ENCODE measurements around the gene SLC4A1.
"Not testable (repeated sequence)": the region's sequence is repeated elsewhere in the genome, so short reads cannot be mapped to it uniquely, and the experiment has no call there.

SLC4A1 gene

DNA sequence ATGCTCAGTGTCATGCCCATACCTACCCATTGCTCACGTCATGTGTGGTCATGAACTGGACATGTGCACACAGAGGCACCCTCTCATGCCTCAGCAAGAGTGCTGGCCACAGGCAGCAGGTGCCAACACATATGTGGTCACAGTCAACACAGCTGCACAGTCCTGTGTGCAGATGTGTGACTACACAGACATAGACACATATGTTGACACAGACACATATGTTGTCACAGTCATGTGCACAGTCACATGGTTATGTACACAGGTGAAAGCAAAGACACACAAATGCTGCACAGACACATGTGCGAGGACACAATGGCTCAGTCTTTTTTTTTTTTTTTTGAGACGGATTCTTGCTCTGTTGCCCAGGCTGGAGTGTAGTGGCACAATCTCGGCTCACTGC is 11.3 kb downstream of the SLC4A1 start:
- DNase-seq = no peak

GRCh38 chr17:44255915-44256314 is 12.0 kb downstream of the SLC4A1 start:
- DNase-seq = no peak

DNA sequence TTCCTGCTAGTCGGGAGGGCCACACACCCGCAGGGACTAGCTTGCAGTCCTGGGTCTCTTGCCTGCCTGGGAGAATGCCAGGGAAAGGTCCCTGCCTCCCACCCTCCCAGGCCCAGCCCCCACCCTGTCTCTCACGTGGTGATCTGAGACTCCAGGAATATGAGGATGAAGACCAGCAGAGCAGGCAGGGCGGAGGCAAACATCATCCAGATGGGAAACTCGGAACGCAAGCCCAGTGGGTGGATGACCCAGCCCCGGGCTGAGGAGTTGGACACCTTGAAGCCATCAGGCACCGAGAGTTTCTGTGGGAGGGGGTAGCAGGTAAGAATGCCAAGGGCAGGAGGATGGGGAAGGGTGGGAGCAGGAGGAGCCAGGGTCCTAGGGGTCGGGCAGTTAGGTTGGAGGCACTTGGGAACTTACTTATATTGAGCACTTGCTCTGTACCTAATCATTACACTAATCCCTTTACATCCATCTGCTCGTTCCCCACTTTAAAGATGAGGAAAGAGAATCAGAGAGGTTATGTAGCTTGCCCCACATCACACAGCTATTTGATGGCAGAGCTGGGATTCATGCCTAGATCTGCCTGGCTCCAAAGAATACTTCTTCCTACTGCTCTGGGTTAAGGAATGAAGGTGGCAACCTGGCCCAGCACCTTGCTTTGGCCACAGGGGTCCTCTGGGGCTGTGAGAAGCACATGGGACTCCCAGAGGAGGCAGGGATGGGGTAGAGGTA is 13.4 kb downstream of the SLC4A1 start:
- no peak for DNase-seq

DNA sequence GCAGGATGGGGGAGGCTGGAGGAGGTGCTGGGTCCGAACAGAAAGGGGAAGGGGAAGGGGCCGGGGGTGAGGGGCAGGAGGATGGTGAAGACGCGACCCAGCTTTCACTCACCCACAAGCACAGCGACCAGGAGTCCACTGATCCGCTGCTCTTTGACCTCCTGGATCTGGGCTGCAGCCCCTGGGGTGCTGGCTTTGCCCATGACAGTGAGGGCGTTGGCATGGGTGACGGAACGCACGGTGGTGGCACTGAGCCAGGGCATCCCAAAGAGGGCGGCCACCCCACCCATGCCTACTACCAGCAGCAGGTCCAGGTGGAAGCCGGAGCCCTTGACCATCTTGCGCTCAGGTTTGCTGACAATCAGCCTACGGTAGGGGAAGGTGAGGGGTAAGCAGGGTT is 14.9 kb downstream of the SLC4A1 start:
- no peak for DNase-seq

DNA sequence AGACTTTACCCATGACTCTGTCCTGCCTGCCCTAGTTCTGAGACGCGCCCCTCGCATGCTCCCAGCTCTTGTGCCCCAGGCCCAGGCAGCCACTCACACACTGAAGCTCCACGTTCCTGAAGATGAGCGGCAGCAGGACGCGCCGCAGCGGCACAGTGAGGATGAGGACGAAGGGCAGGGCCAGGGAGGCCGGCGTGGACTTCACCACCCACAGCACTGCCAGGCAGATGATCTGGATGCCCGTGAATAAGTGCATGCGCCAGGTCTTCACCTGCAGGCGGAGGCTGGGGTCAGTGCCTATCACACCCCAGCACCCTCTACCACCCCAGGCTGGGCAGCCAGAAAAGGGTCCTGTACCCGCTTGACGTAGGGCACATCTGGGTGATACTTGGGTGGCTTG is 16.9 kb downstream of the SLC4A1 start:
- no peak for DNase-seq

DNA sequence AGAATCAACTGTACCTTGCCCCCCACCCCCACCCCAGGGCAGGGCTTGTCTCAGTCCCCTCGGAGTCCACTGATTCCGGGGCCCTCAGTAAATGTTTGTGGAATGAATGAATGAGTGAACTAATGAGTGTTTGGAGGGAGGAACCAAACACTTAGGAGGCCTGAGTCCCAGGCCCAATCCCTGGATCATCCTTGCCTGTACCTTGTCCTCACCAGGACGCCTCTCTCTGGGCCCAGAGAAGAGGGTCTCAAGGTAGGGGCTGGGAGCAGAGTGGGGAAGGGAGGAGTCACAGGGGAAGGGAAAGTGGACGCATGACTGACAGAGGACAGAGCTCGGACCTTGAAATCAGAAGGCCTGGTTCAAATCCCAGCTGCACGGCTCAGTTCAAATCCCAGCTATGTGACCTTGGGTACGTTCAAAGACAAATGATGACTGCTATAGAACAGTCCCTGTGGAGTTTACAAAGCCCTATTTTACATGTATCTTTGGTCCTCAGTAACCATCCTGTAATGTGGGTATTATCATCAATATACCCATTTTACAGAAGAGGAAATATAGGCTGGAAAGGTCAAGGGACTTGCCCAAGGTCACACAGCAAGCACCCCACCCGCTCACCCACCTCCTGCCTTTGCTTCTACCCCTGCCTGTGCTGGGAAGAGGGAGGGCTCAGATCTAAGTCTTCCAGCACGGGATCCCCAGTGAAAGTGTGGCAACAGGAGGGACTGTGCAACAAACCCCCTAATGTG is 18.3 kb downstream of the SLC4A1 start:
- no peak for DNase-seq

GRCh38 chr17:44247876-44248736 is 19.8 kb downstream of the SLC4A1 start:
- no peak for DNase-seq

GRCh38 chr17:44247440-44247841 is 20.5 kb downstream of the SLC4A1 start:
- DNase-seq = no peak

- DNase-seq = peak in 1 of 14 donors; percentile 5
These were observed 26.8 kb downstream of the SLC4A1 start for GRCh38 chr17:44241106-44241624.

DNA sequence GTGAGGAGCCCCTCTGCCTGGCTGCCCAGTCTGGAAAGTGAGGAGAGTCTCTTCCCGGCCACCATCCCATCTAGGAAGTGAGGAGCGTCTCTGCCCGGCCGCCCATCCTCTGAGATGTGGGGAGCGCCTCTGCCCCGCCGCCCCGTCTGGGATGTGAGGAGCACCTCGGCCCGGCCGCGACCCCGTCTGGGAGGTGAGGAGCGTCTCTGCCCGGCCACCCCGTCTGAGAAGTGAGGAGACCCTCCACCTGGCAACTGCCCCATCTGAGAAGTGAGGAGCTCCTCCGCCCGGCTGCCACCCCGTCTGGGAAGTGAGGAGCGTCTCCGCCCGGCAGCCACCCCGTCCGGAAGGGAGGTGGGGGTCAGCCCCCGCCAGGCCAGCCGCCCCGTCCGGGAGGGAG is 30.0 kb downstream of the SLC4A1 start:
- not testable (repeated sequence) for DNase-seq

GRCh38 chr17:44236444-44236991 is 31.4 kb downstream of the SLC4A1 start:
- no peak for DNase-seq

DNA sequence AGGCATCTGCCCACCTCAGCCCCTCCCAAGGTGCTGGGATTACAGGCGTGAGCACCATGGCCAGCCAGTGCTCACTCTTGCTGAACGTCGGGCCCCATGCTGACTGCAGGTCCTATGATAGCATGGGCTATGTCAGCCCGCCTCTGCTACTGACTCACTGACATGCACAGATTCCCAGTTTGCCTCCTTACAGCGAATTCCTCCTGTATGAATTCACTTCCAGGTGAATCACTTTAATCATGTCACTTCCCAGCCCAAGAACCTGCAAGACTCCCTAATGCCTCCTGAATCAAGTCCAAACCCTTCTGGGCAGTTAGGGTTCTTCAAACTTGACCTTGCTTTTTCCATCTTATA is 32.4 kb downstream of the SLC4A1 start:
- DNase-seq = no peak

- no peak for DNase-seq
These were observed 34.4 kb downstream of the SLC4A1 start for GRCh38 chr17:44233582-44233981.

- no peak for DNase-seq
These were observed 35.9 kb downstream of the SLC4A1 start for GRCh38 chr17:44232061-44232460.

GRCh38 chr17:44230140-44230539 is 37.8 kb downstream of the SLC4A1 start:
- DNase-seq = no peak

DNA sequence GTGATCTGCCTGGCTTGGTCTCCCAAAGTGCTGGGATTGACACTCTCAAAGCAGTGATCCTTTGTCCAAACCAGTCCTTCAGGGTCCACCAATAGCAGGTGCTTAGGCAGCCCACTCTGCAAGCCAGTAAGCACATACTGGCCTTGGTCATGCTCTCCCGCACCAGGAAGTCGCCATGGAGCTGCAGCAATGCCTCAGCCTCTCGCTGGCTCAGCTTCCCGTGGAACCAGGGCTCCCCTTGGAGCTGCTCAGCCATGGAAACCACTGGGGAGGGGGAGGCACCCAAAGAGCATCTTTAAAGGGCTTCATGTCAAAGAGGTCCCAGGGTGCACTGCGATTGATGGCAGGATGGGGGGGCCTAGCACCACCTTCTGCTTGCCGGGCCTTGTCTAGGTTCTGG is 38.8 kb downstream of the SLC4A1 start:
- DNase-seq = no peak

GRCh38 chr17:44223541-44224071 is 44.3 kb downstream of the SLC4A1 start:
- DNase-seq = peak in 5 of 14 donors; percentile 6 to 62 (median 31)

DNA sequence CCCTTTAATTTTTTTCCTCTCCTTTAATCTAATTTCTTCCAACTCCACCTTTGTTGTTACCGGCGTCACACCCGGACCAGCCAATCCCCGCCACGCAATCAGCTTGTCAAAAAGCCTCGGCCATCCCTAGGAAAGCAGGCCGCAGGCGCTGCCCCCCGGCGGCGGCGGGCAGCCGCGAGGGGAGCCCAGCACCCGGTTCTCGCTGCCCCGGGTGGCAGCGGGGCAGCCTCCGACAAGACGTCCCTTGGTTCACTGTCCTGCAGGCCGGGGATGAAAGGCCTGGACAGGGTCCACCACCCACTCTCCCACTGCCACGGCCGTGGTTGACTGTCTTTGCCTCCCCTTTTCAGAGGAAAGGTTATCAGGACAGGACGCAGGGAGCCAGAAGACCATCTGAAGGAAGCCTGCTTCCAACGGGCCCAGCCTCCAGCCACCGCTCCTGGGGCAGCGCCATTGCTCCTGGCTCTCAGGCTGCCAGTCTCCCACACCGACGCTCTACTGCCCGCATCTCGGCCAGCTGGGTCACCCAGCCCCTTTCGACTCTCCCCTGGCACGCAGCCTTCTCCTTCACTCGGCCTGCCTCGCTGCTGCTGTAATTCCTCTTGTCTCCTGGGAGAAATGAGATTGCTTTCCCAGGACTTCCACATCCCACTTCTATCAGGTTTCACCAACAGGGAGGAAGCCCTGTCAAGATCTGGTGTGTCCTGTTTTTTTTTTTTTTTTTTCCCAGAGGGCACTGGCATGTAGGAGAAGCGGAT is 45.6 kb downstream of the SLC4A1 start:
- peak in 13 of 14 donors; percentile 51 to 91 (median 77) for DNase-seq

GRCh38 chr17:44221862-44222111 is 46.1 kb downstream of the SLC4A1 start:
- peak in 2 of 14 donors; percentile 64 to 82 for DNase-seq

- peak in 12 of 14 donors; percentile 44 to 80 (median 70) for DNase-seq
These were observed 46.7 kb downstream of the SLC4A1 start for GRCh38 chr17:44221084-44221861.

Measured in C1 segment of cervical spinal cord (tissue), 14 donors.